ENCODE results near the gene PTPN18.
"Not testable (repeated sequence)": the region's sequence is repeated elsewhere in the genome, so short reads cannot be mapped to it uniquely, and the experiment has no call there.

The PTPN18 gene

GRCh38 chr2:130355578-130356431 lies at the start of gene PTPN18:
PTPN18 (plus strand) TSS chr2:130356056; CDS start chr2:130356108, 52 bp downstream.
- peak; percentile 96 for DNase-seq (ENCODE audit: low spot score)

GRCh38 chr2:130307850-130308249 lies 48.0 kb upstream of the PTPN18 start:
- no peak for DNase-seq (ENCODE audit: low spot score)

GRCh38 chr2:130310881-130311280 lies 45.0 kb upstream of the PTPN18 start:
- no peak for DNase-seq (ENCODE audit: low spot score)

- DNase-seq (ENCODE audit: low spot score), result no peak
Observed at GRCh38 chr2:130313812-130314334, 42.0 kb upstream of the PTPN18 start.

- no peak for DNase-seq (ENCODE audit: low spot score)
Observed at GRCh38 chr2:130314377-130314776, 41.5 kb upstream of the PTPN18 start.

GRCh38 chr2:130316596-130316995 lies 39.3 kb upstream of the PTPN18 start:
- DNase-seq (ENCODE audit: low spot score), result no peak

GRCh38 chr2:130318906-130319305 lies 37.0 kb upstream of the PTPN18 start:
- DNase-seq (ENCODE audit: low spot score), result no peak

- no peak for DNase-seq (ENCODE audit: low spot score)
Observed at GRCh38 chr2:130319536-130319935, 36.3 kb upstream of the PTPN18 start.

GRCh38 chr2:130327703-130328527 lies 27.9 kb upstream of the PTPN18 start:
- peak; percentile 30 for DNase-seq (ENCODE audit: low spot score)

- no peak for DNase-seq (ENCODE audit: low spot score)
Observed at GRCh38 chr2:130328710-130329109, 27.1 kb upstream of the PTPN18 start.

- DNase-seq (ENCODE audit: low spot score), result peak; percentile 91
Observed at GRCh38 chr2:130332271-130333073, 23.4 kb upstream of the PTPN18 start.

GRCh38 chr2:130333253-130333652 lies 22.6 kb upstream of the PTPN18 start:
- DNase-seq (ENCODE audit: low spot score), result not testable (repeated sequence)

GRCh38 chr2:130334026-130334425 lies 21.8 kb upstream of the PTPN18 start:
- DNase-seq (ENCODE audit: low spot score), result no peak

- no peak for DNase-seq (ENCODE audit: low spot score)
Observed at GRCh38 chr2:130335226-130335625, 20.6 kb upstream of the PTPN18 start.

GRCh38 chr2:130336150-130336876 lies 19.5 kb upstream of the PTPN18 start:
- no peak for DNase-seq (ENCODE audit: low spot score)

GRCh38 chr2:130336877-130337734 lies 18.8 kb upstream of the PTPN18 start:
- DNase-seq (ENCODE audit: low spot score), result peak; percentile 87

GRCh38 chr2:130337735-130338325 lies 18.0 kb upstream of the PTPN18 start:
- peak; percentile 31 for DNase-seq (ENCODE audit: low spot score)

GRCh38 chr2:130338793-130339345 lies 17.0 kb upstream of the PTPN18 start:
- no peak for DNase-seq (ENCODE audit: low spot score)
